ENCODE measurements around the gene FHL2.

The FHL2 gene

GRCh38 chr2:105373344-105373781, 25.5 kb downstream of the FHL2 start:
- Histone ChIP-seq H3K4me2 (ENCODE audit: low read depth, low read length, poor library complexity, severe bottlenecking) (no peak overlapping the region), H3K79me2 (ENCODE audit: insufficient read depth, low read length) (no peaks in the 10 kb centered on the region), H3K4me3 (ENCODE audit: insufficient read depth, low read length, poor library complexity, severe bottlenecking) (no peak overlapping the region), H4K20me1 (ENCODE audit: low read depth, low read length) (no peaks in the 10 kb centered on the region), H2AFZ (ENCODE audit: low read depth, low read length, severe bottlenecking) (no peak overlapping the region), H3K9me3 (ENCODE audit: insufficient read depth, low read length) (no peaks in the 10 kb centered on the region), H3K9me2 (replicated peaks; ENCODE audit: insufficient read depth, low read length) (no peaks in the 10 kb centered on the region), H3K27ac (ENCODE audit: low read depth, low read length) (no peak overlapping the region), H3K36me3 (ENCODE audit: low read length) (no peaks in the 10 kb centered on the region), H3K9ac (ENCODE audit: low read length) (no peak overlapping the region), H3K27me3 (ENCODE audit: low read length) (no peaks in the 10 kb centered on the region), H3F3A (ENCODE audit: insufficient read depth) (no peaks in the 10 kb centered on the region)
- TF ChIP-seq EZH2phosphoT487 (conservative IDR thresholded peaks at IDR 0.05; ENCODE audit: low read length) (no peak), CTCF (IDR thresholded peaks at IDR 0.05; ENCODE audit: insufficient read depth, low read length, poor library complexity, severe bottlenecking) (no peak)

GRCh38 chr2:105371810-105372209, 27.0 kb downstream of the FHL2 start:
- Histone ChIP-seq H4K20me1 (ENCODE audit: low read depth, low read length) (no peaks in the 10 kb centered on the region), H3K27ac (ENCODE audit: low read depth, low read length) (no peak overlapping the region), H3K9me2 (replicated peaks; ENCODE audit: insufficient read depth, low read length) (no peaks in the 10 kb centered on the region), H3K9ac (ENCODE audit: low read length) (no peak overlapping the region), H3K4me3 (ENCODE audit: insufficient read depth, low read length, poor library complexity, severe bottlenecking) (no peak overlapping the region), H3K9me3 (ENCODE audit: insufficient read depth, low read length) (no peaks in the 10 kb centered on the region), H3K36me3 (ENCODE audit: low read length) (no peaks in the 10 kb centered on the region), H2AFZ (ENCODE audit: low read depth, low read length, severe bottlenecking) (no peak overlapping the region), H3F3A (ENCODE audit: insufficient read depth) (no peaks in the 10 kb centered on the region), H3K27me3 (ENCODE audit: low read length) (no peaks in the 10 kb centered on the region), H3K4me2 (ENCODE audit: low read depth, low read length, poor library complexity, severe bottlenecking) (no peak overlapping the region), H3K79me2 (ENCODE audit: insufficient read depth, low read length) (no peaks in the 10 kb centered on the region)
- TF ChIP-seq CTCF (IDR thresholded peaks at IDR 0.05; ENCODE audit: insufficient read depth, low read length, poor library complexity, severe bottlenecking) = no peak
- no peak for TF ChIP-seq EZH2phosphoT487 (conservative IDR thresholded peaks at IDR 0.05; ENCODE audit: low read length)

- Histone ChIP-seq H3K9me2 (replicated peaks; ENCODE audit: insufficient read depth, low read length) (no peaks in the 10 kb centered on the region), H3K27me3 (ENCODE audit: low read length) (no peaks in the 10 kb centered on the region), H3K9me3 (ENCODE audit: insufficient read depth, low read length) (no peaks in the 10 kb centered on the region), H4K20me1 (ENCODE audit: low read depth, low read length) (no peaks in the 10 kb centered on the region), H3K27ac (ENCODE audit: low read depth, low read length) (no peak overlapping the region), H3K36me3 (ENCODE audit: low read length) (no peaks in the 10 kb centered on the region), H3K9ac (ENCODE audit: low read length) (no peak overlapping the region), H3K4me3 (ENCODE audit: insufficient read depth, low read length, poor library complexity, severe bottlenecking) (no peak overlapping the region), H3K79me2 (ENCODE audit: insufficient read depth, low read length) (no peaks in the 10 kb centered on the region), H2AFZ (ENCODE audit: low read depth, low read length, severe bottlenecking) (no peak overlapping the region), H3F3A (ENCODE audit: insufficient read depth) (no peaks in the 10 kb centered on the region), H3K4me2 (ENCODE audit: low read depth, low read length, poor library complexity, severe bottlenecking) (no peak overlapping the region)
- TF ChIP-seq EZH2phosphoT487 (conservative IDR thresholded peaks at IDR 0.05; ENCODE audit: low read length) (no peak), CTCF (IDR thresholded peaks at IDR 0.05; ENCODE audit: insufficient read depth, low read length, poor library complexity, severe bottlenecking) (no peak)
Measured at GRCh38 chr2:105371156-105371555, 27.7 kb downstream of the FHL2 start.

Data from SU-DHL-6 (cell line).